Retinal pigment epithelial cell (primary cell): ENCODE measurements around the gene GNG3.

Experiments used
- DNase-seq: peaks from one replicate; pipeline ENCODE4 v3.0.0-alpha.2; 2010; ENCODE audit warnings: low read depth
- H3K4me3 ChIP-seq: 2 replicates; pipeline ENCODE4 v1.5.1; 2011; ENCODE audit warnings: mild to moderate bottlenecking, low read length, control low read depth, moderate library complexity
- CTCF ChIP-seq: conservative IDR thresholded peaks from 2 replicates; pipeline ENCODE4 v1.5.1; 2011; ENCODE audit warnings: low read depth, low read length, control low read depth, inconsistent platforms

The GNG3 gene

GRCh38 chr11:62677714-62678113, 29.8 kb upstream of the GNG3 start:
- no peak for TF ChIP-seq CTCF
- DNase-seq, result no peak
- peak overlapping the region; percentile 95 for H3K4me3 ChIP-seq

GRCh38 chr11:62678433-62678769, 29.1 kb upstream of the GNG3 start:
- DNase-seq, result no peak
- H3K4me3 ChIP-seq, result peak overlapping the region; percentile 95
- TF ChIP-seq CTCF, result no peak

GRCh38 chr11:62678770-62679696, 28.4 kb upstream of the GNG3 start, which contains the start of gene UBXN1:
Gene UBXN1 (minus strand): TSS chr11:62679073. CDS start chr11:62678923, 150 bp downstream.
- peak within 1 kb of the TSS; percentile 95 for H3K4me3 ChIP-seq
- no peak for TF ChIP-seq CTCF
- no peak for DNase-seq

GRCh38 chr11:62680825-62681240, 26.6 kb upstream of the GNG3 start:
- peak; percentile 64 for TF ChIP-seq CTCF
- H3K4me3 ChIP-seq, result no peak overlapping the region
- DNase-seq, result no peak

- no peak overlapping the region for H3K4me3 ChIP-seq
- no peak for DNase-seq
- TF ChIP-seq CTCF, result no peak
Observed at GRCh38 chr11:62682518-62682917, 25.0 kb upstream of the GNG3 start.

- no peak for DNase-seq
- TF ChIP-seq CTCF, result no peak
- H3K4me3 ChIP-seq, result peak overlapping the region; percentile 33
Observed at GRCh38 chr11:62687508-62688396, 19.7 kb upstream of the GNG3 start.
